ENCODE results near the gene FETUB.

DNA sequence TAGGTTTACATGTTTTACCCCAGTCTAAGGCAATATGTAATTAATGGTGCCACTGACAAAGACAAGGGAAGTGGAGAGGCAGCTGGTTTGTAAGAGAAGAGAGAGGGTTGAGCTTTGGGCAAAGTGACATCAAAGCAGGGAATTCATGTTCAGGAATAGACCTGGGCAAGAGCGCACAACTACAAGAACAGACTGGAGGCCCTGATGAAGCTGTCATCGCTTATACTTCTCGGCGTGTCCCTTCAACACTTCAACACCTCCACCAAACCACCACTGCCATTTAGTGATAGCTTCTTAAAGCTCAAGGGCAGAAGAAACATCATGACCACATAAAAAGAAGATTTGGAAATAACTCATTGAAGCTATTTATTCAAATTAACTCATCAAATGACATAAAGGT, 57.3 kb downstream of the FETUB start:
- TF ChIP-seq, protein P1, sequence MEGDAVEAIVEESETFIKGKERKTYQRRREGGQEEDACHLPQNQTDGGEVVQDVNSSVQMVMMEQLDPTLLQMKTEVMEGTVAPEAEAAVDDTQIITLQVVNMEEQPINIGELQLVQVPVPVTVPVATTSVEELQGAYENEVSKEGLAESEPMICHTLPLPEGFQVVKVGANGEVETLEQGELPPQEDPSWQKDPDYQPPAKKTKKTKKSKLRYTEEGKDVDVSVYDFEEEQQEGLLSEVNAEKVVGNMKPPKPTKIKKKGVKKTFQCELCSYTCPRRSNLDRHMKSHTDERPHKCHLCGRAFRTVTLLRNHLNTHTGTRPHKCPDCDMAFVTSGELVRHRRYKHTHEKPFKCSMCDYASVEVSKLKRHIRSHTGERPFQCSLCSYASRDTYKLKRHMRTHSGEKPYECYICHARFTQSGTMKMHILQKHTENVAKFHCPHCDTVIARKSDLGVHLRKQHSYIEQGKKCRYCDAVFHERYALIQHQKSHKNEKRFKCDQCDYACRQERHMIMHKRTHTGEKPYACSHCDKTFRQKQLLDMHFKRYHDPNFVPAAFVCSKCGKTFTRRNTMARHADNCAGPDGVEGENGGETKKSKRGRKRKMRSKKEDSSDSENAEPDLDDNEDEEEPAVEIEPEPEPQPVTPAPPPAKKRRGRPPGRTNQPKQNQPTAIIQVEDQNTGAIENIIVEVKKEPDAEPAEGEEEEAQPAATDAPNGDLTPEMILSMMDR (IDR thresholded peaks at IDR 0.05), result no peak
- no peak for TF ChIP-seq EZH2 (IDR thresholded peaks at IDR 0.05)

All from neural progenitor cell (in vitro differentiated cells).